ENCODE data around the gene CPVL.

CPVL gene

GRCh38 chr7:29013082-29013695, 133.1 kb downstream of the CPVL start:
- Mint-ChIP-seq H3K4me3 (no peak overlapping the region), H3K4me1 (ENCODE audit: low read depth) (no peaks in the 10 kb centered on the region), H3K27me3 (ENCODE audit: low read depth) (no peaks in the 10 kb centered on the region), H3K9me3 (no peaks in the 10 kb centered on the region), H3K36me3 (ENCODE audit: low read depth) (no peaks in the 10 kb centered on the region), H3K27ac (no peak overlapping the region)

GRCh38 chr7:29009947-29010346, 136.4 kb downstream of the CPVL start:
- Mint-ChIP-seq H3K36me3 (ENCODE audit: low read depth) (no peaks in the 10 kb centered on the region), H3K27me3 (ENCODE audit: low read depth) (no peaks in the 10 kb centered on the region), H3K9me3 (no peaks in the 10 kb centered on the region), H3K4me3 (no peak overlapping the region), H3K27ac (no peak overlapping the region), H3K4me1 (ENCODE audit: low read depth) (no peaks in the 10 kb centered on the region)

GRCh38 chr7:29008590-29008989, 137.7 kb downstream of the CPVL start:
- H3K27me3 Mint-ChIP-seq (ENCODE audit: low read depth), result no peaks in the 10 kb centered on the region
- H3K4me1 Mint-ChIP-seq (ENCODE audit: low read depth), result no peaks in the 10 kb centered on the region
- H3K27ac Mint-ChIP-seq, result no peak overlapping the region
- no peaks in the 10 kb centered on the region for H3K36me3 Mint-ChIP-seq (ENCODE audit: low read depth)
- H3K9me3 Mint-ChIP-seq, result no peaks in the 10 kb centered on the region
- no peak overlapping the region for H3K4me3 Mint-ChIP-seq

- no peaks in the 10 kb centered on the region for H3K9me3 Mint-ChIP-seq
- no peak overlapping the region for H3K4me3 Mint-ChIP-seq
- H3K27ac Mint-ChIP-seq, result no peak overlapping the region
- no peaks in the 10 kb centered on the region for H3K27me3 Mint-ChIP-seq (ENCODE audit: low read depth)
- no peaks in the 10 kb centered on the region for H3K36me3 Mint-ChIP-seq (ENCODE audit: low read depth)
- no peaks in the 10 kb centered on the region for H3K4me1 Mint-ChIP-seq (ENCODE audit: low read depth)
These were observed 139.2 kb downstream of the CPVL start for GRCh38 chr7:29007127-29007526.

GRCh38 chr7:29005829-29006228, 140.5 kb downstream of the CPVL start:
- Mint-ChIP-seq H3K27me3 (ENCODE audit: low read depth) (no peaks in the 10 kb centered on the region), H3K36me3 (ENCODE audit: low read depth) (no peaks in the 10 kb centered on the region), H3K27ac (no peak overlapping the region), H3K4me1 (ENCODE audit: low read depth) (no peaks in the 10 kb centered on the region), H3K9me3 (no peaks in the 10 kb centered on the region), H3K4me3 (no peak overlapping the region)

GRCh38 chr7:29005406-29005805, 140.9 kb downstream of the CPVL start:
- Mint-ChIP-seq H3K9me3 (no peaks in the 10 kb centered on the region), H3K4me3 (no peak overlapping the region), H3K36me3 (ENCODE audit: low read depth) (no peaks in the 10 kb centered on the region), H3K27ac (no peak overlapping the region), H3K27me3 (ENCODE audit: low read depth) (no peaks in the 10 kb centered on the region), H3K4me1 (ENCODE audit: low read depth) (no peaks in the 10 kb centered on the region)

GRCh38 chr7:29003703-29004102, 142.6 kb downstream of the CPVL start:
- H3K9me3 Mint-ChIP-seq, result no peaks in the 10 kb centered on the region
- H3K27ac Mint-ChIP-seq, result no peak overlapping the region
- H3K4me1 Mint-ChIP-seq (ENCODE audit: low read depth), result no peaks in the 10 kb centered on the region
- no peak overlapping the region for H3K4me3 Mint-ChIP-seq
- no peaks in the 10 kb centered on the region for H3K36me3 Mint-ChIP-seq (ENCODE audit: low read depth)
- H3K27me3 Mint-ChIP-seq (ENCODE audit: low read depth), result no peaks in the 10 kb centered on the region

GRCh38 chr7:29000717-29001076, 145.6 kb downstream of the CPVL start:
- Mint-ChIP-seq H3K27ac (no peak overlapping the region), H3K27me3 (ENCODE audit: low read depth) (peaks cover under 1% of the 10 kb centered on the region), H3K9me3 (no peaks in the 10 kb centered on the region), H3K4me3 (no peak overlapping the region), H3K4me1 (ENCODE audit: low read depth) (no peaks in the 10 kb centered on the region), H3K36me3 (ENCODE audit: low read depth) (no peaks in the 10 kb centered on the region)

- H3K4me1 Mint-ChIP-seq (ENCODE audit: low read depth), result no peaks in the 10 kb centered on the region
- no peak overlapping the region for H3K4me3 Mint-ChIP-seq
- H3K27ac Mint-ChIP-seq, result no peak overlapping the region
- H3K27me3 Mint-ChIP-seq (ENCODE audit: low read depth), result peaks cover 3% of the 10 kb centered on the region
- no peaks in the 10 kb centered on the region for H3K36me3 Mint-ChIP-seq (ENCODE audit: low read depth)
- H3K9me3 Mint-ChIP-seq, result no peaks in the 10 kb centered on the region
These were observed 146.2 kb downstream of the CPVL start for GRCh38 chr7:28999895-29000716.

GRCh38 chr7:28999427-28999826, 146.9 kb downstream of the CPVL start:
- no peaks in the 10 kb centered on the region for H3K36me3 Mint-ChIP-seq (ENCODE audit: low read depth)
- peaks cover 3% of the 10 kb centered on the region for H3K27me3 Mint-ChIP-seq (ENCODE audit: low read depth)
- H3K4me1 Mint-ChIP-seq (ENCODE audit: low read depth), result no peaks in the 10 kb centered on the region

GRCh38 chr7:28998105-28998504, 148.2 kb downstream of the CPVL start:
- H3K36me3 Mint-ChIP-seq (ENCODE audit: low read depth), result no peaks in the 10 kb centered on the region
- no peaks in the 10 kb centered on the region for H3K4me1 Mint-ChIP-seq (ENCODE audit: low read depth)
- H3K27me3 Mint-ChIP-seq (ENCODE audit: low read depth), result peaks cover 3% of the 10 kb centered on the region
- H3K27ac Mint-ChIP-seq, result no peak overlapping the region
- H3K9me3 Mint-ChIP-seq, result no peaks in the 10 kb centered on the region
- no peak overlapping the region for H3K4me3 Mint-ChIP-seq

More at GRCh38 chr7:28999427-28999826, 146.9 kb downstream of the CPVL start:
- H3K27ac Mint-ChIP-seq, result no peak overlapping the region
- no peaks in the 10 kb centered on the region for H3K9me3 Mint-ChIP-seq
- H3K4me3 Mint-ChIP-seq, result no peak overlapping the region

GRCh38 chr7:28996836-28997235, 149.5 kb downstream of the CPVL start:
- no peak overlapping the region for H3K4me3 Mint-ChIP-seq
- H3K9me3 Mint-ChIP-seq, result no peaks in the 10 kb centered on the region
- H3K36me3 Mint-ChIP-seq (ENCODE audit: low read depth), result no peaks in the 10 kb centered on the region
- peaks cover 3% of the 10 kb centered on the region for H3K27me3 Mint-ChIP-seq (ENCODE audit: low read depth)
- H3K27ac Mint-ChIP-seq, result no peak overlapping the region
- no peaks in the 10 kb centered on the region for H3K4me1 Mint-ChIP-seq (ENCODE audit: low read depth)

- H3K36me3 Mint-ChIP-seq (ENCODE audit: low read depth), result no peaks in the 10 kb centered on the region
- no peak overlapping the region for H3K27ac Mint-ChIP-seq
- no peaks in the 10 kb centered on the region for H3K4me1 Mint-ChIP-seq (ENCODE audit: low read depth)
- H3K9me3 Mint-ChIP-seq, result no peaks in the 10 kb centered on the region
- no peak overlapping the region for H3K4me3 Mint-ChIP-seq
- peaks cover 3% of the 10 kb centered on the region for H3K27me3 Mint-ChIP-seq (ENCODE audit: low read depth)
These were observed 153.0 kb downstream of the CPVL start for GRCh38 chr7:28993371-28993770.

- Mint-ChIP-seq H3K4me1 (ENCODE audit: low read depth) (no peaks in the 10 kb centered on the region), H3K4me3 (no peak overlapping the region), H3K27me3 (ENCODE audit: low read depth) (peaks cover 3% of the 10 kb centered on the region), H3K9me3 (no peaks in the 10 kb centered on the region), H3K36me3 (ENCODE audit: low read depth) (no peaks in the 10 kb centered on the region), H3K27ac (no peak overlapping the region)
These were observed 153.5 kb downstream of the CPVL start for GRCh38 chr7:28992798-28993197.

GRCh38 chr7:28990200-28990960, 156.0 kb downstream of the CPVL start:
- Mint-ChIP-seq H3K36me3 (ENCODE audit: low read depth) (no peaks in the 10 kb centered on the region), H3K27ac (no peak overlapping the region)

More at GRCh38 chr7:28990200-28990960, 156.0 kb downstream of the CPVL start:
- Mint-ChIP-seq H3K4me1 (ENCODE audit: low read depth) (no peaks in the 10 kb centered on the region), H3K9me3 (no peaks in the 10 kb centered on the region), H3K4me3 (no peak overlapping the region), H3K27me3 (ENCODE audit: low read depth) (no peaks in the 10 kb centered on the region)

Measured in T-helper 1 cell treated with Interleukin-12 subunit alpha and Interleukin-12 subunit beta and Interleukin-4 antibody, amounts not matched to agents 30 μg/mL and 1 μg/mL, for 36 hours (primary cell).